Smooth muscle cell (in vitro differentiated cells): ENCODE data around the gene GPRC5D. TPM values are rescaled to one million over a fixed set of nuclear protein-coding genes. Genes with fewer than 3 reads are reported as not detected.
A peak's percentile ranks its signal among the peaks of the same experiment; 100 is the strongest.

Experiments used
- DNase-seq: peaks from one replicate; lab custom pipeline; 2025; ENCODE audit not compliant: unreplicated experiment; lab: John Stamatoyannopoulos, UW
- H2AFZ ChIP-seq: fragments of 200-600 bp; sonication (generic); 2 replicates; pipeline ENCODE4 v1.6.0; 2016; ENCODE audit warnings: antibody characterized with exemption, low read depth, mild to moderate bottlenecking
- H3F3A ChIP-seq: fragments of 200-600 bp; sonication (generic); 2 replicates; pipeline ENCODE4 v1.6.0; 2017; ENCODE audit warnings: antibody characterized with exemption, low read depth
- H3K27ac ChIP-seq: fragments of 200-600 bp; sonication (generic); 2 replicates; pipeline ENCODE4 v1.5.1; 2016; ENCODE audit warnings: low read depth, mild to moderate bottlenecking
- H3K27me3 ChIP-seq: fragments of 200-600 bp; sonication (generic); 2 replicates; pipeline ENCODE4 v1.6.1; 2016; ENCODE audit warnings: low read depth, mild to moderate bottlenecking
- H3K36me3 ChIP-seq: fragments of 200-600 bp; sonication (generic); 2 replicates; pipeline ENCODE4 v1.5.1; 2016; ENCODE audit warnings: low read depth
- H3K4me1 ChIP-seq: fragments of 200-600 bp; sonication (generic); 2 replicates; pipeline ENCODE4 v1.5.1; 2016; ENCODE audit warnings: low read depth
- H3K4me2 ChIP-seq: fragments of 200-600 bp; sonication (generic); 2 replicates; pipeline ENCODE4 v1.6.0; 2016; ENCODE audit warnings: mild to moderate bottlenecking
- H3K4me3 ChIP-seq: fragments of 200-600 bp; sonication (generic); 2 replicates; pipeline ENCODE4 v1.5.1; 2016; ENCODE audit warnings: mild to moderate bottlenecking
- H3K79me2 ChIP-seq: fragments of 200-600 bp; sonication (generic); 2 replicates; pipeline ENCODE4 v1.6.0; 2016; ENCODE audit warnings: low read depth, mild to moderate bottlenecking
- H3K9ac ChIP-seq: fragments of 200-600 bp; sonication (generic); 2 replicates; pipeline ENCODE4 v1.6.0; 2016; ENCODE audit warnings: low read depth
- H3K9me3 ChIP-seq: fragments of 200-600 bp; sonication (generic); replicated peaks from 2 replicates; pipeline ENCODE4 v1.5.1; 2016; ENCODE audit warnings: low read depth
- H4K20me1 ChIP-seq: fragments of 200-600 bp; sonication (generic); 2 replicates; pipeline ENCODE4 v1.6.0; 2016; ENCODE audit warnings: low read depth
- WGBS: methylation state at CpG from one replicate; pipeline ENCODE4 v1.1.7; 2016; ENCODE audit warnings: low lambda C conversion rate; 5-methylcytosine and 5-hydroxymethylcytosine counted together
- polyA plus RNA-seq: library from polyadenylated mRNA; unstranded; fragments of >200 nt; fragmentation: Nextera tagmentation; extraction: Ambion mirVana; gene quantifications from 2 replicates; pipeline ENCODE4 v1.2.1, GENCODE V29; 2016
- total RNA-seq: library from RNA; depleted of rRNA; stranded (reverse); fragments of >200 nt; gene quantifications from 2 replicates; pipeline ENCODE4 v1.2.3, GENCODE V29; 2014
- TF ChIP-seq, protein P1 (sequence below): fragments of 200-600 bp; sonication (generic); IDR thresholded peaks from 2 replicates; pipeline ENCODE4 v1.5.1; 2017; ENCODE audit warnings: borderline replicate concordance, mild to moderate bottlenecking, antibody characterized with exemption; ENCODE audit not compliant: insufficient read depth, poor library complexity, severe bottlenecking

GPRC5D gene
- not detected in 2 replicates for total RNA-seq
- 0.82 TPM in 1 of 2 replicates, not detected in the other for polyA plus RNA-seq

GRCh38 chr12:12952036-12952435 is at the start of gene GPRC5D:
Gene GPRC5D (minus strand): TSS chr12:12952170. CDS start chr12:12950384, 1,786 bp downstream.
- no peak within 1 kb of the TSS for H3K9ac ChIP-seq
- no peak within 1 kb of the TSS for H3K4me3 ChIP-seq
- no peaks in the 10 kb centered on the region for H3K9me3 ChIP-seq
- no peaks in the 10 kb centered on the region for H3K79me2 ChIP-seq
- no peaks in the 10 kb centered on the region for H3K36me3 ChIP-seq
- WGBS: 90% methylated on average over 6 of the region's 6 CpGs
- no peak for DNase-seq
- no peaks in the 10 kb centered on the region for H4K20me1 ChIP-seq
- no peak within 1 kb of the TSS for H3K27ac ChIP-seq
- no peaks in the 10 kb centered on the region for H3F3A ChIP-seq
- H3K27me3 ChIP-seq: no peaks in the 10 kb centered on the region
- H3K4me2 ChIP-seq: no peak within 1 kb of the TSS
- TF ChIP-seq, protein P1, sequence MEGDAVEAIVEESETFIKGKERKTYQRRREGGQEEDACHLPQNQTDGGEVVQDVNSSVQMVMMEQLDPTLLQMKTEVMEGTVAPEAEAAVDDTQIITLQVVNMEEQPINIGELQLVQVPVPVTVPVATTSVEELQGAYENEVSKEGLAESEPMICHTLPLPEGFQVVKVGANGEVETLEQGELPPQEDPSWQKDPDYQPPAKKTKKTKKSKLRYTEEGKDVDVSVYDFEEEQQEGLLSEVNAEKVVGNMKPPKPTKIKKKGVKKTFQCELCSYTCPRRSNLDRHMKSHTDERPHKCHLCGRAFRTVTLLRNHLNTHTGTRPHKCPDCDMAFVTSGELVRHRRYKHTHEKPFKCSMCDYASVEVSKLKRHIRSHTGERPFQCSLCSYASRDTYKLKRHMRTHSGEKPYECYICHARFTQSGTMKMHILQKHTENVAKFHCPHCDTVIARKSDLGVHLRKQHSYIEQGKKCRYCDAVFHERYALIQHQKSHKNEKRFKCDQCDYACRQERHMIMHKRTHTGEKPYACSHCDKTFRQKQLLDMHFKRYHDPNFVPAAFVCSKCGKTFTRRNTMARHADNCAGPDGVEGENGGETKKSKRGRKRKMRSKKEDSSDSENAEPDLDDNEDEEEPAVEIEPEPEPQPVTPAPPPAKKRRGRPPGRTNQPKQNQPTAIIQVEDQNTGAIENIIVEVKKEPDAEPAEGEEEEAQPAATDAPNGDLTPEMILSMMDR: no peak
- H2AFZ ChIP-seq: no peak within 1 kb of the TSS
- no peaks in the 10 kb centered on the region for H3K4me1 ChIP-seq

- no peak for DNase-seq
- peaks cover 26% of the 10 kb centered on the region for H3K79me2 ChIP-seq
- peak overlapping the region; percentile 89 for H3K4me2 ChIP-seq
- no peak overlapping the region for H3K27ac ChIP-seq
- H3K36me3 ChIP-seq: no peaks in the 10 kb centered on the region
- no peaks in the 10 kb centered on the region for H3K27me3 ChIP-seq
- peak overlapping the region; percentile 95 for H3K4me3 ChIP-seq
- 48% methylated on average over 16 of the region's 16 CpGs for WGBS
- H4K20me1 ChIP-seq: peaks cover 16% of the 10 kb centered on the region
- TF ChIP-seq, protein P1: no peak
- no peaks in the 10 kb centered on the region for H3F3A ChIP-seq
- peak overlapping the region; percentile 82 for H3K9ac ChIP-seq
- no peaks in the 10 kb centered on the region for H3K9me3 ChIP-seq
- peak overlapping the region; percentile 91 for H2AFZ ChIP-seq
- peaks cover 13% of the 10 kb centered on the region for H3K4me1 ChIP-seq
Measured at GRCh38 chr12:13001775-13002040, 49.7 kb upstream of the GPRC5D start.

DNA sequence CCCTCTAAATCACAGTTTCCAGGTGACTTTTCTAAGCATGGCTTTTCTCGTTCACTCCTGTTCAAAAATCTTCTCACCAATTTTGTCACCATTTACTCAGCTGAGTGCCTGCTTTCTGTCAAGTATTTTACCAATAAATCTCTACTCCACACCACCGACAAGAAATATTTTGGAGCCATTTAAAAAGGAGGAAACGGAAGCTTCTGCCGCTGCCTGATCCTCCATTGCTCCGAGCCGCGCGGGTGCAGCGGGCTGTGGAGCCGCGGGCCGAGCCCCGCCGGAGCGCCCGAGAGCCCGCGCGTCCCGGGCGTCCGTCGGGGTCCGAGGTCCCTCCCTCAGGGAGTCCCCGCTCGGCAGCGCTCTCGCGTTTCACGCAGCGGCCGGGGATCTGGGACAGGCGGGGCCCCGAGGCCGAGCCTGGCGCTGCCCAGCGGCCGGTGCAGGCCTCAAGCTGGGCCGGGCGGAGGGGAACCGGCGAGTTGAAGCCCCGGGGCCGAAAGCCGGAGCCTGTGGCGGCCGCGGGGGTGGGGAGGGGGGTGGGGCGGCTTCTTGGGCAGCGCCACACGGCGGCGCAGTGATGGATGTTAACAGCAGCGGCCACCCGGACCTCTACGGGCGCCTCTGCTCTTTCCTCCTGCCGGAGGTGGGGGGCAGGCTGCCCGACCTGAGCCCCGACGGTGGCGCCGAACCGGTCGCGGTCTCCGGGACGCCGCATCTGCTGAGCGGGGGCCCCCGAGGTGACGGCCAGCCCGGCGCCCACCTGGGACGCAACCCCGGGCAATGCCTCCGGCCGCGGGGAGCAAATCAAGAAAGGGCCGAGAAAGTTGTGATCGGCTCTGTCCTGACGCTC is 49.2 kb upstream of the GPRC5D start:
- TF ChIP-seq, protein P1: peak; percentile 37
- Histone ChIP-seq H3K4me3 (peak overlapping the region; percentile 95), H3K27me3 (no peaks in the 10 kb centered on the region), H2AFZ (peak overlapping the region; percentile 91), H3F3A (no peaks in the 10 kb centered on the region), H3K27ac (peak overlapping the region; percentile 71), H3K4me2 (peak overlapping the region; percentile 89), H3K4me1 (peaks cover 13% of the 10 kb centered on the region), H3K79me2 (peaks cover 29% of the 10 kb centered on the region), H4K20me1 (peaks cover 16% of the 10 kb centered on the region), H3K36me3 (no peaks in the 10 kb centered on the region), H3K9me3 (no peaks in the 10 kb centered on the region), H3K9ac (peak overlapping the region; percentile 82)
- 2% methylated on average over 78 of the region's 82 CpGs for WGBS
- DNase-seq: peak; percentile 71

DNA sequence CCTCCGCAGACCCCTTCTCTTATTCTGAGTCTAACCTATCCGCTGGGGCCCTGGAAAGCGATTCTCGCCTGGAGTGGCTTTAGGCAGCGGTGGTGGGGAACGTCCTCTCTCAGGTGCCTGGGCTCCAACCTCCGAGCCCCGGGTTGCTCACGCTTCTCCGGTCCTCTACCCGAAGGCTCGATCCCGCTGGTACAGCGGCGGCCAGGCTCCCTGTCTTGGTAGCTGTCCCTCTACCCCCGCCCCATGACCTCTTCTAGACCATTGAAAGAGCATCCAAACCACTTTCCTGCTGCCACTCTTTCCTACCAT is 48.6 kb upstream of the GPRC5D start:
- H3K4me3 ChIP-seq: peak overlapping the region; percentile 95
- peak overlapping the region; percentile 71 for H3K27ac ChIP-seq
- peak overlapping the region; percentile 91 for H2AFZ ChIP-seq
- 2% methylated on average over 16 of the region's 16 CpGs for WGBS
- TF ChIP-seq, protein P1: no peak
- peaks cover 13% of the 10 kb centered on the region for H3K4me1 ChIP-seq
- H3K9ac ChIP-seq: peak overlapping the region; percentile 82
- peaks cover 29% of the 10 kb centered on the region for H3K79me2 ChIP-seq
- no peaks in the 10 kb centered on the region for H3K27me3 ChIP-seq
- no peaks in the 10 kb centered on the region for H3K9me3 ChIP-seq
- DNase-seq: no peak
- peak overlapping the region; percentile 89 for H3K4me2 ChIP-seq
- H3F3A ChIP-seq: no peaks in the 10 kb centered on the region
- H3K36me3 ChIP-seq: no peaks in the 10 kb centered on the region
- peaks cover 16% of the 10 kb centered on the region for H4K20me1 ChIP-seq
